ENCODE measurements around the gene VEZT. TPM values are rescaled to one million over a fixed set of nuclear protein-coding genes. Genes with fewer than 3 reads are reported as not detected.

VEZT gene
- total RNA-seq, 2 experiments from 2014 or later: 52.6 to 57.2 TPM

- DNase-seq: no peak
- peaks cover 56% of the 10 kb centered on the region for H3K36me3 ChIP-seq (ENCODE audit: insufficient read depth, low read length)
- intact Hi-C loops (cut with DNase I, micrococcal nuclease): no loop called here
- Mint-ChIP-seq H3K36me3 (ENCODE audit: low read depth) (peaks cover 75% of the 10 kb centered on the region), H3K27ac (no peak overlapping the region), H3K27me3 (no peaks in the 10 kb centered on the region), H3K4me3 (no peak overlapping the region), H3K9me3 (no peaks in the 10 kb centered on the region), H3K4me1 (ENCODE audit: low read depth) (no peaks in the 10 kb centered on the region)
- no peak overlapping the region for H3K27ac ChIP-seq (ENCODE audit: low read depth in 1 of 2, low read length in 2 of 2)
- POLR2A ChIA-PET: no interaction called here
- H3K27me3 ChIP-seq (ENCODE audit: control insufficient read depth in 1 of 2, insufficient read depth in 2 of 2, low read length in 2 of 2): no peaks in the 10 kb centered on the region
- no peaks in the 10 kb centered on the region for H3K4me1 ChIP-seq (ENCODE audit: insufficient read depth, low read length)
- TF ChIP-seq CTCF (IDR thresholded peaks at IDR 0.05): no peak
- no peak for ATAC-seq (ENCODE audit: poor library complexity)
- CTCF ChIA-PET: no interaction called here
- H3K9me3 ChIP-seq (ENCODE audit: control insufficient read depth in 1 of 2, insufficient read depth in 1 of 2, low read length in 2 of 2): no peaks in the 10 kb centered on the region
- H3K4me3 ChIP-seq (ENCODE audit: low read length): no peak overlapping the region
Measured at GRCh38 chr12:95282266-95282665, 64.7 kb downstream of the VEZT start.

- H3K36me3 ChIP-seq (ENCODE audit: insufficient read depth, low read length): peaks cover 57% of the 10 kb centered on the region
- no peaks in the 10 kb centered on the region for H3K27me3 Mint-ChIP-seq
- CTCF ChIA-PET: no interaction called here
Measured at GRCh38 chr12:95283371-95283770, 65.8 kb downstream of the VEZT start.

GRCh38 chr12:95286713-95287112, 69.1 kb downstream of the VEZT start:
- Mint-ChIP-seq H3K27me3 (no peaks in the 10 kb centered on the region), H3K9me3 (no peaks in the 10 kb centered on the region), H3K27ac (no peak overlapping the region), H3K4me3 (no peak overlapping the region), H3K36me3 (ENCODE audit: low read depth) (peaks cover 90% of the 10 kb centered on the region), H3K4me1 (ENCODE audit: low read depth) (no peaks in the 10 kb centered on the region)
- H3K27ac ChIP-seq (ENCODE audit: low read depth in 1 of 2, low read length in 2 of 2): no peak overlapping the region
- H3K4me1 ChIP-seq (ENCODE audit: insufficient read depth, low read length): no peaks in the 10 kb centered on the region
- H3K4me3 ChIP-seq (ENCODE audit: low read length): no peak overlapping the region
- ATAC-seq (ENCODE audit: poor library complexity) (no peak), DNase-seq (no peak)
- H3K27me3 ChIP-seq (ENCODE audit: control insufficient read depth in 1 of 2, insufficient read depth in 2 of 2, low read length in 2 of 2): no peaks in the 10 kb centered on the region
- intact Hi-C loops (cut with DNase I, micrococcal nuclease): no loop called here
- H3K36me3 ChIP-seq (ENCODE audit: insufficient read depth, low read length): peaks cover 57% of the 10 kb centered on the region
- no peak for TF ChIP-seq CTCF (IDR thresholded peaks at IDR 0.05)
- no peaks in the 10 kb centered on the region for H3K9me3 ChIP-seq (ENCODE audit: control insufficient read depth in 1 of 2, insufficient read depth in 1 of 2, low read length in 2 of 2)
- POLR2A ChIA-PET: interaction anchor here (1.1 kb wide), 1 partner anchor 187 kb away, joined by 3 read pairs; the partner anchor contains the start of gene METAP2
- CTCF ChIA-PET: interaction anchor here (1.2 to 1.3 kb wide), 3 partner anchors 9 to 27 kb away, joined by 3 to 4 read pairs (median 3); no protein-coding TSS in a partner anchor

More at GRCh38 chr12:95283371-95283770, 65.8 kb downstream of the VEZT start:
- H3K9me3 ChIP-seq (ENCODE audit: control insufficient read depth in 1 of 2, insufficient read depth in 1 of 2, low read length in 2 of 2): no peaks in the 10 kb centered on the region
- no peak overlapping the region for H3K4me3 ChIP-seq (ENCODE audit: low read length)
- ATAC-seq (ENCODE audit: poor library complexity): no peak
- H3K27me3 ChIP-seq (ENCODE audit: control insufficient read depth in 1 of 2, insufficient read depth in 2 of 2, low read length in 2 of 2): no peaks in the 10 kb centered on the region
- Mint-ChIP-seq H3K4me3 (no peak overlapping the region), H3K9me3 (no peaks in the 10 kb centered on the region), H3K36me3 (ENCODE audit: low read depth) (peaks cover 80% of the 10 kb centered on the region), H3K4me1 (ENCODE audit: low read depth) (no peaks in the 10 kb centered on the region), H3K27ac (no peak overlapping the region)
- H3K4me1 ChIP-seq (ENCODE audit: insufficient read depth, low read length): no peaks in the 10 kb centered on the region
- H3K27ac ChIP-seq (ENCODE audit: low read depth in 1 of 2, low read length in 2 of 2): no peak overlapping the region
- no peak for DNase-seq
- TF ChIP-seq CTCF (IDR thresholded peaks at IDR 0.05): no peak
- intact Hi-C loops (cut with DNase I, micrococcal nuclease): no loop called here
- POLR2A ChIA-PET: no interaction called here

Data from CD4-positive, alpha-beta T cell (primary cell).